GM10248 (cell line): ENCODE results near the gene RACGAP1.

Source experiments
- CTCF ChIA-PET: fragments of 300-600 bp; sonication (Branson Sonifier 250); formaldehyde crosslinking; extraction: SDS; loops from one replicate; lab custom pipeline; 2021; ENCODE audit warnings: antibody characterized with exemption; lab: Yijun Ruan, JAX
- POLR2A ChIA-PET: fragments of 350-650 bp; sonication (Branson Sonifier 250); formaldehyde crosslinking; extraction: SDS; loops from one replicate; lab custom pipeline; 2020; ENCODE audit warnings: antibody characterized with exemption; lab: Yijun Ruan, JAX
- DNase-seq: peaks from one replicate; pipeline ENCODE4 v3.0.0; 2012; ENCODE audit errors: extremely low spot score
- TF ChIP-seq, protein P1 (sequence below): IDR thresholded peaks from 2 replicates; pipeline ENCODE4 v1.5.1; 2012; ENCODE audit warnings: mild to moderate bottlenecking, low read depth; ENCODE audit errors: extremely low read depth, missing control alignments, control extremely low read depth

Gene RACGAP1, protein sequence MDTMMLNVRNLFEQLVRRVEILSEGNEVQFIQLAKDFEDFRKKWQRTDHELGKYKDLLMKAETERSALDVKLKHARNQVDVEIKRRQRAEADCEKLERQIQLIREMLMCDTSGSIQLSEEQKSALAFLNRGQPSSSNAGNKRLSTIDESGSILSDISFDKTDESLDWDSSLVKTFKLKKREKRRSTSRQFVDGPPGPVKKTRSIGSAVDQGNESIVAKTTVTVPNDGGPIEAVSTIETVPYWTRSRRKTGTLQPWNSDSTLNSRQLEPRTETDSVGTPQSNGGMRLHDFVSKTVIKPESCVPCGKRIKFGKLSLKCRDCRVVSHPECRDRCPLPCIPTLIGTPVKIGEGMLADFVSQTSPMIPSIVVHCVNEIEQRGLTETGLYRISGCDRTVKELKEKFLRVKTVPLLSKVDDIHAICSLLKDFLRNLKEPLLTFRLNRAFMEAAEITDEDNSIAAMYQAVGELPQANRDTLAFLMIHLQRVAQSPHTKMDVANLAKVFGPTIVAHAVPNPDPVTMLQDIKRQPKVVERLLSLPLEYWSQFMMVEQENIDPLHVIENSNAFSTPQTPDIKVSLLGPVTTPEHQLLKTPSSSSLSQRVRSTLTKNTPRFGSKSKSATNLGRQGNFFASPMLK

GRCh38 chr12:50025187-50026059, at the start of gene RACGAP1:
RACGAP1 (minus strand) TSS chr12:50025494; CDS start chr12:50016715, 8,779 bp downstream.
- TF ChIP-seq, protein P1, sequence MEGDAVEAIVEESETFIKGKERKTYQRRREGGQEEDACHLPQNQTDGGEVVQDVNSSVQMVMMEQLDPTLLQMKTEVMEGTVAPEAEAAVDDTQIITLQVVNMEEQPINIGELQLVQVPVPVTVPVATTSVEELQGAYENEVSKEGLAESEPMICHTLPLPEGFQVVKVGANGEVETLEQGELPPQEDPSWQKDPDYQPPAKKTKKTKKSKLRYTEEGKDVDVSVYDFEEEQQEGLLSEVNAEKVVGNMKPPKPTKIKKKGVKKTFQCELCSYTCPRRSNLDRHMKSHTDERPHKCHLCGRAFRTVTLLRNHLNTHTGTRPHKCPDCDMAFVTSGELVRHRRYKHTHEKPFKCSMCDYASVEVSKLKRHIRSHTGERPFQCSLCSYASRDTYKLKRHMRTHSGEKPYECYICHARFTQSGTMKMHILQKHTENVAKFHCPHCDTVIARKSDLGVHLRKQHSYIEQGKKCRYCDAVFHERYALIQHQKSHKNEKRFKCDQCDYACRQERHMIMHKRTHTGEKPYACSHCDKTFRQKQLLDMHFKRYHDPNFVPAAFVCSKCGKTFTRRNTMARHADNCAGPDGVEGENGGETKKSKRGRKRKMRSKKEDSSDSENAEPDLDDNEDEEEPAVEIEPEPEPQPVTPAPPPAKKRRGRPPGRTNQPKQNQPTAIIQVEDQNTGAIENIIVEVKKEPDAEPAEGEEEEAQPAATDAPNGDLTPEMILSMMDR, result no peak
- POLR2A ChIA-PET, result interaction anchor here (0.5 to 0.7 kb wide), 2 partner anchors 523 to 836 kb away, joined by 3 to 5 read pairs; partner anchors contain the start of gene TUBA1A
- CTCF ChIA-PET, result interaction anchor here (0.7 to 3.3 kb wide), 10 partner anchors 8 to 86 kb away, joined by 3 to 36 read pairs (median 4); partner anchors contain the start of gene COX14
- DNase-seq, result peak; percentile 98

DNA sequence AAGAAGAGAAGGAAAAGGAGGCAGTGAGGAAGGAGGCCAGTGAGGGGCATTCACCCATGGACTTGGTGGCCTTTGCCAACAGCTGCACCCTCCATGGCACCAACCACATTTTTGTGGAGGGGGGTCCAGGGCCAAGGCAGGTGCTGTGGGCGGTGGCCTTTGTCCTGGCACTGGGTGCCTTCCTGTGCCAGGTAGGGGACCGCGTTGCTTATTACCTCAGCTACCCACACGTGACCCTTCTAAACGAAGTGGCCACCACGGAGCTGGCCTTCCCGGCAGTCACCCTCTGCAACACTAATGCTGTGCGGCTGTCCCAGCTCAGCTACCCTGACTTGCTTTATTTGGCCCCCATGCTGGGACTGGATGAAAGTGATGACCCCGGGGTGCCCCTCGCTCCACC, 48.4 kb upstream of the RACGAP1 start:
- TF ChIP-seq, protein P1, result no peak
- no peak for DNase-seq
- ChIA-PET POLR2A (no interaction called here), CTCF (interaction anchor here (0.8 to 15.1 kb wide), 24 partner anchors 7 to 564 kb away, joined by 3 to 243 read pairs (median 6); partner anchors contain the start of genes ASIC1, COX14 and SMARCD1)

- no peak for DNase-seq
- TF ChIP-seq, protein P1, result no peak
- ChIA-PET POLR2A (no interaction called here), CTCF (interaction anchor here (1.1 to 15.1 kb wide), 10 partner anchors 8 to 241 kb away, joined by 3 to 243 read pairs (median 23); partner anchors contain the start of genes COX14 and SMARCD1)
Observed at GRCh38 chr12:50073206-50073605, 47.9 kb upstream of the RACGAP1 start.

DNA sequence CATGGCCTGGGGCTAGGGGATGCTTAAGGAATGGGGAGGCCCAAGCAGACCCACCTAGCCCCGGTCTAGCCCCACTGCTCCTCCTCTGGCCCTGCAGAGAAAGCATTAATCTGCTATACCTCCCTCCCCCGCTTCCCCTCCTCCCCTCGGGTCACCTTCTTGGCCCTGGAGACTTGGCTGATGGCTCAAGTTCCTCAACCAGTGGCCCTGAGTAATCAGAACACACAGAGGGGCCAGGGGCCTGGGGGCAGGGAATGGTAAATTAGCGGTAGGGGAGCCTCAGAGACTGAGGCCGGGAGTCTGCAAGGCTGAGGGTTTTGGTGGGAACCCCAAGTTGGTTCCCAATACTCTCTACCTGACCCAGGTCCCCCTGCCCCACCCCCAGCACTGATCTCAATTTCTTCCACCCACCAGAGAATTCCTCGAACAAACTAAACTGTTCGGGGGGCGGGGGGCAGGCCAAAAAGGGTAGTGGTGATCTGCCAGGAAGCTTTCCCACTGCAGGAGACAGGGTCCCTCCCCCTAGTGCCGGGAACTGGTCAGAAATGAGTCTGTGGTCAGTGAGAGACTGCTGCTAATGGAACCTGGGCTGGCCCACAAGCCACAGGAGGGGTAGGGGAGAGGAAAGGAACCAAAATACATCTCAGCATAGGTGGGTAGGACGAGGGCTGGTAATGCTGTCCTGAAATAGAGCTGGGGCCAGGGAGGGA, 47.1 kb upstream of the RACGAP1 start:
- DNase-seq, result no peak
- POLR2A ChIA-PET, result no interaction called here
- TF ChIP-seq, protein P1, result no peak
- CTCF ChIA-PET, result interaction anchor here (1.1 to 15.1 kb wide), 12 partner anchors 8 to 126 kb away, joined by 3 to 243 read pairs (median 14); partner anchors contain the start of gene SMARCD1

DNA sequence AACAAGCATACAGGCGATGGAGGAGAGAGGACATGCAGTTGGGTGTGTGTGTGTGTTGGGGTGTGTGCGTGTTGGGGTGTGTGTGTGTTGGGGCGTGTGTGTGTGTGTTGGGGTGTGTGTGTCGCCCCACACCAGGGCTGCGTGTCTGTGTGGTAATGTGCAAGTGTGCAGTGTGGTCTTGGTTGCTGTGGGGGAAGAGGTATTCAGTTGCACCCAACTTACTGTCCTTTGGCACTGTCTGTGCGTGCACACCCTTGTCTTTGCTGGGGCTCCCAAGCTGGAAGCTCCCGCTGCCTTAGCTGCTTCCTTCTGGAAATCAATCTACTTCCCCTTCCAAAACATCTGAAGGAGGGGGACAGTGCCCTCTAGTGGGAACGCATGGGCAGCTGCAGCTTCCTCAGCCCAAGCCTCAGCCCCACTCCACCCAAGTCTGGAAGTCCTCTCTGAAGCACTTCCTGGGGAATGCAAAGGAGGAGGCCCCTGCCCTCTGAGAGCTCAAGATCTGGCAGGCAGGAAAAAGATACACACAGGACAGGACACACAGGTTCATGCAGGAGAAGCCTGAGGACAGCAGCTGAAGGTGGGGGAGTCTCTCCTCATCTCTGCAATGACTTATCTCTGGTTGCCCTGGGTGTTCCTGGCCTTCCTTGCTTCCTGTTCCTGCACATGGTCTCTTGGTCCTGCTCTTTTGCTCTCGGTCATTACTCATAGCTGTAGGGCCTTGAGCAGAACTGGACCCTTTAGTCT, 45.2 kb upstream of the RACGAP1 start:
- POLR2A ChIA-PET, result no interaction called here

More for the DNA sequence above, 45.2 kb upstream of the RACGAP1 start:
- peak; percentile 77 for DNase-seq
- CTCF ChIA-PET, result interaction anchor here (0.6 to 15.1 kb wide), 66 partner anchors 8 to 570 kb away, joined by 3 to 243 read pairs (median 4); partner anchors contain the start of genes AQP6, ASIC1, CERS5 and COX14
- TF ChIP-seq, protein P1, result peak; percentile 89
